Upper lobe of right lung (tissue), 1 donor: ENCODE results near the gene DNAJC11. TPM values are rescaled to one million over a fixed set of nuclear protein-coding genes. Genes with fewer than 3 reads are reported as not detected.

Source experiments
- ATAC-seq: fragments of 200-7000 bp; cut with Tn5 transposase; one replicate; pipeline ENCODE4 v1.9.1; 2020; ENCODE audit warnings: mild to moderate bottlenecking, moderate library complexity
- DNase-seq: peaks from one replicate; pipeline ENCODE4 v3.0.0-alpha.2; 2020
- H3K27ac ChIP-seq: fragments of 200-600 bp; one replicate; pipeline ENCODE4 v1.8.0; 2022
- H3K27me3 ChIP-seq: fragments of 200-600 bp; one replicate; pipeline ENCODE4 v1.8.0; 2022; ENCODE audit warnings: mild to moderate bottlenecking
- H3K36me3 ChIP-seq: fragments of 200-600 bp; one replicate; pipeline ENCODE4 v1.8.0; 2022
- H3K4me1 ChIP-seq: fragments of 200-600 bp; one replicate; pipeline ENCODE4 v1.8.0; 2022
- H3K4me3 ChIP-seq: fragments of 200-600 bp; one replicate; pipeline ENCODE4 v1.8.0; 2022; ENCODE audit warnings: mild to moderate bottlenecking
- H3K9me3 ChIP-seq: fragments of 200-600 bp; one replicate; pipeline ENCODE4 v1.8.0; 2022
- CTCF ChIP-seq: fragments of 200-600 bp; IDR thresholded peaks from one replicate; pipeline ENCODE4 v1.8.0; 2022; ENCODE audit warnings: antibody characterized with exemption
- intact Hi-C: fragments of 100-400 bp; cut with DNase I; formaldehyde crosslinking; loops from one replicate; pipeline ENCODE4 v1.11.0; 2022
- total RNA-seq: library from RNA; stranded (reverse); fragmentation: NEBNext Ultra II Directional; extraction: Animal tissue kit (Norgen Biotek cat#: 25700); gene quantifications from one replicate; pipeline ENCODE4 v1.2.1, GENCODE V29; 2021
- donor health status: DM: no; HTN: yes; CAD: no; lungs with severe emphysema.

DNAJC11 gene
- total RNA-seq, 1 donor from 2014 or later = 37.6 TPM

DNA sequence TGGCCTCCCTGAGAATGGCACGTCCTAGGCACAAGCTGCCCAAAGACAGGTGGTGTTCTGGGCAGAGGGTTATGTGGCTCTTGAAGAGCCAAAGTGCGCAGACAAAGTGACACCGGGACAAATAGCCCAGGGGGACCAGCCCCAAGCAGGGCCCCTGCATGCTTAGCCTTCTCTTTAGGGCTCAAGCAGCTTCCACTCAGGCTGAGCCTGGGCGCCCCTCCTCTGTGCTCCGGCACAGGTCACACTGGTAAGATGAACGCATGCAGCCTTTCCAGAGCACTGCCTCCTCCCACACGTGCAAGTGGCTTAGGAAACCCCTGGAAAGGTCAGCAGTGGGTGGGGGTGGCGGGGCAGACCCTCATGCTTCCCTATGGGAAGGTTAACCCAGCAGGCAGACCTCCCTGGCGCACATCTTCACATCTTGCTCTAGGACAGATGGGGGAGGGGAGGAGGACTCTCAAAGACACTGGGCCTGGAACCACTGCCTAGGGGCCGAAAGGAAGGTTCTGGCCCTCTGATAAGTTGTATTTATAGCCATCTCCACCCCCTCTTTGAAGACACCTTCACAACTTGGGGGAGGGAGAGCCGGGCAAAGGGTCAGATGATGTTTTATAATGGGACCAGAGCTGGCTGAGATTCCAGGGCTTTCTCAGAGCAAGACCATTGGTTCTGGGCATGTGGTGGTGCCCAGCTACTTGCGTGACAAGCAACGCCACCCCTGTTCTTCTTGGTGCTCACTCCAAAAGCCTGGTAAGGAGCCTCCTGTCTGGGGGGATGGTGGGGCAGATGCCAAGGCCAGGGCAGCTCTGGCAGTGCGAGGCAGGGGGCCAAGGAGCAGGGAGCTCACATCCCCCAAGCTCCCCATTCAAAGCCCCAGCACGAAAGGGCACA lies 104.5 kb downstream of the DNAJC11 start:
- Histone ChIP-seq H3K4me3 (no peak overlapping the region), H3K9me3 (no peaks in the 10 kb centered on the region), H3K4me1 (peaks cover 33% of the 10 kb centered on the region), H3K36me3 (peaks cover 68% of the 10 kb centered on the region), H3K27ac (no peak overlapping the region), H3K27me3 (no peaks in the 10 kb centered on the region)
- TF ChIP-seq CTCF = no peak
- DNase-seq = no peak
- intact Hi-C loops = no loop called here
- ATAC-seq = no peak

- TF ChIP-seq CTCF = no peak
- Histone ChIP-seq H3K36me3 (peaks cover 69% of the 10 kb centered on the region), H3K27ac (no peak overlapping the region), H3K27me3 (no peaks in the 10 kb centered on the region), H3K4me3 (no peak overlapping the region), H3K4me1 (peaks cover 33% of the 10 kb centered on the region), H3K9me3 (no peaks in the 10 kb centered on the region)
- intact Hi-C loops = no loop called here
- DNase-seq = no peak
- no peak for ATAC-seq
These were observed 105.3 kb downstream of the DNAJC11 start for GRCh38 chr1:6596351-6596750.

GRCh38 chr1:6594977-6595740 lies 106.5 kb downstream of the DNAJC11 start:
- ATAC-seq (no peak), DNase-seq (no peak)
- TF ChIP-seq CTCF = no peak
- intact Hi-C loops = no loop called here
- Histone ChIP-seq H3K9me3 (no peaks in the 10 kb centered on the region), H3K36me3 (peaks cover 76% of the 10 kb centered on the region), H3K4me1 (peaks cover 29% of the 10 kb centered on the region), H3K27ac (no peak overlapping the region), H3K4me3 (no peak overlapping the region), H3K27me3 (no peaks in the 10 kb centered on the region)

DNA sequence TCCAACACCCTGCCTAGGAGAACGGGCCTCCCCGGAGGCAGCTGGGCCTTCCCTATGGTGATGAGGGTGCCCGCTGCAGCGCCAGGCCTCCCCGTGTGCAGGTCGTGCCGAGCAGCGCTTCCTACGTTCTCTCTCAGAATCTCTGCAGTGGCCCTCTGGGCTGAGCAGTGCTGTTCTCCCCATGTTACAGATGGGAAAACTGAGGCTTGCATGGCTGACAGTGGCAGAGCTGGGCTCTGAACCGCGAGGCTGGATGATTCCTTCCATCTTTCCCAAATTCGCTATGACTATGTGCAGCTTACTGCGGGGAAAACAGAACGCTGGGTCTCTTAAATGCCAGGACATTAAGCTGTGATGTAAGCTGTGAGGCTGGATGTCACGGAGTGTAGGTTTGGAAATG lies 107.8 kb downstream of the DNAJC11 start:
- ATAC-seq (no peak), DNase-seq (no peak)
- no peak overlapping the region for H3K4me3 ChIP-seq
- H3K27ac ChIP-seq = no peak overlapping the region
- peaks cover 89% of the 10 kb centered on the region for H3K36me3 ChIP-seq
- TF ChIP-seq CTCF = no peak
- H3K9me3 ChIP-seq = no peaks in the 10 kb centered on the region
- intact Hi-C loops = no loop called here
- H3K4me1 ChIP-seq = peaks cover 16% of the 10 kb centered on the region
- H3K27me3 ChIP-seq = no peaks in the 10 kb centered on the region

DNA sequence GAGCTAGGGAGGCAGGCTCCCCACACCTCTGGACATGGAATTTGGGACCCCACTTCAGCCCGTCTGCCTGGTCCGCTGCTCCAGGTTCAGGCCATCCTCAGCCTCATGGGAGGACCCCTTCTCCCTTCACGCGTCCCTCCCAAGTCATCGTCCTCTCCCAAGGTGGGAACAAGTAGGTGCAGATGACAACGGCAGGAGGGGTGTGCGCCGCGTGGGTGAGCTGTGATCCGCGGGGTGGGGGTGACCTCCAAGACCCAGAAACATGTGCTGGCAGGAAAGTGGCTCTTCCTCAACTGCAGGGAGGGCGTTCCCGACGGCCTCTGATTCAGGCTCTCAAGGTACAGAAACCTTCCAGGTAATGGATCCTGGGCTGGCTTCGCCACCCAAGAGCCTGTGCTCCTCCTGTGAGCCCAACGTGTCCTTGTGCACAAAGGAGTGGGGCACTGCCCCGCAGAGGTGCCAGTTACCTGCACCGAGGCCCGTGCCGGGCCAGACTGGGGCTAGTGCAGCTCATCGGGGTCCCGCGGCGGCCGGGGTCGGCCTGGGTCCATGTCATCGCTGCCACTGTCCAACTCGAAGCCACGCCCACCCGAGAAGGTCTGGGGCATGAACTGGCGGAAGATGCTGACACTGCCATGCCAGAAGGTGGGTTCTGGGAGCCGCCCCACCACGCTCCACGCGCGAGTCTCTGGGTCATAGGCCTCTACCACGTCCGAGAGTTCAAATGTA lies 108.6 kb downstream of the DNAJC11 start:
- Histone ChIP-seq H3K9me3 (no peaks in the 10 kb centered on the region), H3K4me3 (no peak overlapping the region), H3K27me3 (no peaks in the 10 kb centered on the region), H3K27ac (no peak overlapping the region), H3K36me3 (peaks cover 89% of the 10 kb centered on the region), H3K4me1 (peaks cover 14% of the 10 kb centered on the region)
- TF ChIP-seq CTCF = no peak
- intact Hi-C loops = no loop called here
- DNase-seq (no peak), ATAC-seq (no peak)
